Esophagus muscularis mucosa (tissue), 3 donors: ENCODE results near the gene PAQR5.

Experiments used
- POLR2A ChIP-seq: fragments of 450-650 bp; IDR thresholded peaks from one replicate; pipeline ENCODE4 v1.6.1; 2017; ENCODE audit warnings: antibody characterized with exemption, moderate library complexity, mild to moderate bottlenecking, low read depth
- TF ChIP-seq, protein P1 (sequence below), 3 experiments: fragments of 200-600 bp in 2 of 3; fragments of 450-650 bp in 1 of 3; sonication (generic) in 2 of 3; IDR thresholded peaks; one replicate each; pipeline ENCODE4 v1.5.1; 2017 to 2019; ENCODE audit warnings: antibody characterized with exemption in 3 of 3, mild to moderate bottlenecking in 2 of 3, moderate library complexity in 1 of 3

DNA sequence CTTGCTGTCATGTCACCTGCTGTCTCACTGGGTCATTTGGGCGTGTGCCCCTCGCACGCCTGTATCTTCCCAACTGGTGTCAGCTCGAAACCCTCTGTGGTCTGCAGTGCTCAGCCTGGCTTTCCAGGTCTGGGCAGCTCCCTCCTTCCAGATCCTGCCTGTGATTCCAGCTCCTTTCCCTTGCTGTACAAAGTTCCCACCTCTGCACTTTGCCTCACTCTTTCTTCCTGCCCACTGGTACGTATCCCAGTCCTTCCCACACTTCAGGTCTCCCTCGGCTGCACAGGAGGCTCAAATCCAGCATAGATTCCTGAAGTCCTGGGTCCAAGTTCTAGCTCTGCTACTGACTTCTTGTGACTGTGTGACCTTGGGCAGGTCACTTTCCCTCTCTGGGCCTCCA is 2.1 kb upstream of the PAQR5 start:
- TF ChIP-seq, protein P1, sequence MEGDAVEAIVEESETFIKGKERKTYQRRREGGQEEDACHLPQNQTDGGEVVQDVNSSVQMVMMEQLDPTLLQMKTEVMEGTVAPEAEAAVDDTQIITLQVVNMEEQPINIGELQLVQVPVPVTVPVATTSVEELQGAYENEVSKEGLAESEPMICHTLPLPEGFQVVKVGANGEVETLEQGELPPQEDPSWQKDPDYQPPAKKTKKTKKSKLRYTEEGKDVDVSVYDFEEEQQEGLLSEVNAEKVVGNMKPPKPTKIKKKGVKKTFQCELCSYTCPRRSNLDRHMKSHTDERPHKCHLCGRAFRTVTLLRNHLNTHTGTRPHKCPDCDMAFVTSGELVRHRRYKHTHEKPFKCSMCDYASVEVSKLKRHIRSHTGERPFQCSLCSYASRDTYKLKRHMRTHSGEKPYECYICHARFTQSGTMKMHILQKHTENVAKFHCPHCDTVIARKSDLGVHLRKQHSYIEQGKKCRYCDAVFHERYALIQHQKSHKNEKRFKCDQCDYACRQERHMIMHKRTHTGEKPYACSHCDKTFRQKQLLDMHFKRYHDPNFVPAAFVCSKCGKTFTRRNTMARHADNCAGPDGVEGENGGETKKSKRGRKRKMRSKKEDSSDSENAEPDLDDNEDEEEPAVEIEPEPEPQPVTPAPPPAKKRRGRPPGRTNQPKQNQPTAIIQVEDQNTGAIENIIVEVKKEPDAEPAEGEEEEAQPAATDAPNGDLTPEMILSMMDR (IDR thresholded peaks at IDR 0.05): no peak
- TF ChIP-seq POLR2A: no peak
